ENCODE results near the gene DHX58.

Gene DHX58

GRCh38 chr17:42055496-42055895 lies 57.0 kb downstream of the DHX58 start (continued):
- TF ChIP-seq PBX3 (CRISPR knock-in tag; IDR thresholded peaks at IDR 0.05) (no peak), GLIS2 (tag by site-specific recombination; IDR thresholded peaks at IDR 0.05) (peak; percentile 60), ZBTB20 (tag by site-specific recombination; IDR thresholded peaks at IDR 0.05) (peak; percentile 67), OSR2 (tag by site-specific recombination; IDR thresholded peaks at IDR 0.05) (peak; percentile 44; the same call in 1 of the 2 replicates), ZNF354C (tag by site-specific recombination; IDR thresholded peaks at IDR 0.05; ENCODE audit: borderline replicate concordance, low read depth) (no peak), GLIS1 (tag by site-specific recombination; IDR thresholded peaks at IDR 0.05) (peak; percentile 94)

- ChIA-PET POLR2A (interaction anchor here (0.6 to 1.2 kb wide), 5 partner anchors 10 to 366 kb away, joined by 3 to 4 read pairs (median 3); no protein-coding TSS in a partner anchor), CTCF (interaction anchor here (0.6 to 6.5 kb wide), 11 partner anchors 10 to 330 kb away, joined by 3 to 49 read pairs (median 4); no protein-coding TSS in a partner anchor)
- TF ChIP-seq ZNF416 (tag by site-specific recombination; IDR thresholded peaks at IDR 0.05), result no peak
- no peak for TF ChIP-seq ZNF174 (tag by site-specific recombination; IDR thresholded peaks at IDR 0.05)
- no peak for TF ChIP-seq IKZF3 (tag by site-specific recombination; IDR thresholded peaks at IDR 0.05)
- 0 out of 2 replicates have a peak, but pooled peaks have one; percentile 38 for TF ChIP-seq ZNF341 (tag by site-specific recombination; IDR thresholded peaks at IDR 0.05; ENCODE audit: low read depth)
- Histone ChIP-seq H3K36me3 (ENCODE audit: control insufficient read depth in 2 of 2, insufficient read depth in 1 of 2, low read length in 2 of 2) (no peaks in the 10 kb centered on the region), H3K9me3 (ENCODE audit: control insufficient read depth, insufficient read depth, low read depth, low read length) (no peaks in the 10 kb centered on the region), H3K4me3 (ENCODE audit: low read depth, low read length) (no peak overlapping the region), H3K4me1 (ENCODE audit: control insufficient read depth, insufficient read depth, low read length) (no peaks in the 10 kb centered on the region; the same call in 1 of the 2 replicates), H3K27ac (ENCODE audit: extremely low read depth, low read depth, low read length) (no peak overlapping the region)
These were observed 57.5 kb downstream of the DHX58 start for GRCh38 chr17:42055027-42055426.

GRCh38 chr17:42053731-42054500 lies 58.6 kb downstream of the DHX58 start:
- H3K27ac ChIP-seq (ENCODE audit: extremely low read depth, low read depth, low read length), result no peak overlapping the region
- no peaks in the 10 kb centered on the region for H3K36me3 ChIP-seq (ENCODE audit: control insufficient read depth in 2 of 2, insufficient read depth in 1 of 2, low read length in 2 of 2)
- TF ChIP-seq ZNF544 (tag by site-specific recombination; IDR thresholded peaks at IDR 0.05) (no peak), PRDM6 (tag by site-specific recombination; IDR thresholded peaks at IDR 0.05) (no peak), PRDM1 (tag by site-specific recombination; IDR thresholded peaks at IDR 0.05) (no peak), KLF7 (tag by site-specific recombination; IDR thresholded peaks at IDR 0.05; ENCODE audit: borderline replicate concordance) (no peak), ZNF148 (tag by site-specific recombination; IDR thresholded peaks at IDR 0.05; ENCODE audit: borderline replicate concordance) (no peak), ZNF398 (tag by site-specific recombination; IDR thresholded peaks at IDR 0.05) (peak; percentile 67), ZNF600 (tag by site-specific recombination; IDR thresholded peaks at IDR 0.05) (peak; percentile 64), ZNF501 (tag by site-specific recombination; IDR thresholded peaks at IDR 0.05) (no peak), MYNN (tag by site-specific recombination; IDR thresholded peaks at IDR 0.05; ENCODE audit: borderline replicate concordance) (peak; percentile 78), ZNF416 (tag by site-specific recombination; IDR thresholded peaks at IDR 0.05) (no peak)
- no peaks in the 10 kb centered on the region for H3K9me3 ChIP-seq (ENCODE audit: control insufficient read depth, insufficient read depth, low read depth, low read length)
- H3K4me1 ChIP-seq (ENCODE audit: control insufficient read depth, insufficient read depth, low read length), result no peaks in the 10 kb centered on the region; the same call in 1 of the 2 replicates
- ChIA-PET POLR2A (interaction anchor here (0.7 to 1.6 kb wide), 2 partner anchors 12 to 35 kb away, joined by 3 read pairs; no protein-coding TSS in a partner anchor), CTCF (interaction anchor here (0.6 to 6.5 kb wide), 6 partner anchors 10 to 48 kb away, joined by 3 to 49 read pairs (median 4); no protein-coding TSS in a partner anchor)
- H3K4me3 ChIP-seq (ENCODE audit: low read depth, low read length), result no peak overlapping the region
